Stimulated activated CD4-positive, alpha-beta T cell treated with anti-CD3 and anti-CD28 coated beads, TNF-alpha, amount 100 ng/mL, for 4 hours (primary cell): ENCODE results near the gene ATL2.
"Not testable (repeated sequence)": the region's sequence is repeated elsewhere in the genome, so short reads cannot be mapped to it uniquely, and the experiment has no call there.

Experiments used
- DNase-seq, 3 experiments: peaks; one replicate each; pipeline ENCODE4 v3.0.0-alpha.2; 2020; ENCODE audit warnings: low read depth in 3 of 3

ATL2 gene

GRCh38 chr2:38274286-38275276 is 102.5 kb downstream of the ATL2 start:
- DNase-seq = peak in 1 of 3 experiments; percentile 5

GRCh38 chr2:38271697-38272096 is 105.4 kb downstream of the ATL2 start:
- DNase-seq = no peak

- no peak for DNase-seq
Measured at GRCh38 chr2:38269421-38269820, 107.7 kb downstream of the ATL2 start.

- DNase-seq = no peak
Measured at GRCh38 chr2:38268691-38269327, 108.3 kb downstream of the ATL2 start.

GRCh38 chr2:38268001-38268400 is 109.1 kb downstream of the ATL2 start:
- no peak for DNase-seq

- no peak for DNase-seq
Measured at GRCh38 chr2:38267270-38267925, 109.7 kb downstream of the ATL2 start.

- DNase-seq = no peak
Measured at GRCh38 chr2:38266382-38267061, 110.6 kb downstream of the ATL2 start.

GRCh38 chr2:38265461-38265860 is 111.6 kb downstream of the ATL2 start:
- no peak for DNase-seq

GRCh38 chr2:38264396-38265221 is 112.5 kb downstream of the ATL2 start:
- no peak for DNase-seq

GRCh38 chr2:38263293-38263692 is 113.8 kb downstream of the ATL2 start:
- no peak for DNase-seq

- DNase-seq = no peak
Measured at GRCh38 chr2:38262069-38262871, 114.8 kb downstream of the ATL2 start.

- DNase-seq = no peak
Measured at GRCh38 chr2:38261569-38262068, 115.5 kb downstream of the ATL2 start.

- DNase-seq = no peak
Measured at GRCh38 chr2:38260972-38261371, 116.1 kb downstream of the ATL2 start.

- no peak for DNase-seq
Measured at GRCh38 chr2:38260469-38260868, 116.6 kb downstream of the ATL2 start.

GRCh38 chr2:38259311-38259710 is 117.8 kb downstream of the ATL2 start:
- no peak for DNase-seq

- not testable (repeated sequence) for DNase-seq
Measured at GRCh38 chr2:38257680-38258079, 119.4 kb downstream of the ATL2 start.

- DNase-seq = no peak
Measured at GRCh38 chr2:38256610-38257009, 120.5 kb downstream of the ATL2 start.

GRCh38 chr2:38255211-38255610 is 121.9 kb downstream of the ATL2 start:
- no peak for DNase-seq

GRCh38 chr2:38254796-38255195 is 122.3 kb downstream of the ATL2 start:
- no peak for DNase-seq

GRCh38 chr2:38251940-38252339 is 125.1 kb downstream of the ATL2 start:
- no peak for DNase-seq
